ENCODE results near the gene ATP9A.

GRCh38 chr20:51640743-51641142 is 127.4 kb downstream of the ATP9A start:
- TF ChIP-seq EZH2 (IDR thresholded peaks at IDR 0.05) (no peak), POLR2AphosphoS5 (IDR thresholded peaks at IDR 0.05; ENCODE audit: borderline replicate concordance, low read depth, low read length) (no peak), FOXP2 (optimal IDR thresholded peaks at IDR 0.05; ENCODE audit: control extremely low read depth, extremely low read length, insufficient read depth) (no peak)

Measured in SK-N-MC (cell line).